Epithelial cell of proximal tubule (primary cell): ENCODE results near the gene WNT9A. TPM values are rescaled to one million over a fixed set of nuclear protein-coding genes. Genes with fewer than 3 reads are reported as not detected.
A peak's percentile ranks its signal among the peaks of the same experiment; 100 is the strongest.

Source experiments
- DNase-seq: peaks from one replicate; pipeline ENCODE4 v3.0.0-alpha.2; 2011; ENCODE audit warnings: low read depth
- H3K4me3 ChIP-seq: 2 replicates; pipeline ENCODE4 v1.5.1; 2011; ENCODE audit warnings: low read depth, mild to moderate bottlenecking, low read length
- total RNA-seq: library from RNA; depleted of rRNA; stranded (reverse); fragments of >200 nt; gene quantifications from 2 replicates; pipeline ENCODE4 v1.2.3, GENCODE V29; 2015
- TF ChIP-seq, protein P1 (sequence below): conservative IDR thresholded peaks from 2 replicates; pipeline ENCODE4 v1.5.1; 2012; ENCODE audit warnings: low read depth, mild to moderate bottlenecking, low read length

Gene WNT9A
- total RNA-seq, 1 donor from 2014 or later = 2.1 TPM

DNA sequence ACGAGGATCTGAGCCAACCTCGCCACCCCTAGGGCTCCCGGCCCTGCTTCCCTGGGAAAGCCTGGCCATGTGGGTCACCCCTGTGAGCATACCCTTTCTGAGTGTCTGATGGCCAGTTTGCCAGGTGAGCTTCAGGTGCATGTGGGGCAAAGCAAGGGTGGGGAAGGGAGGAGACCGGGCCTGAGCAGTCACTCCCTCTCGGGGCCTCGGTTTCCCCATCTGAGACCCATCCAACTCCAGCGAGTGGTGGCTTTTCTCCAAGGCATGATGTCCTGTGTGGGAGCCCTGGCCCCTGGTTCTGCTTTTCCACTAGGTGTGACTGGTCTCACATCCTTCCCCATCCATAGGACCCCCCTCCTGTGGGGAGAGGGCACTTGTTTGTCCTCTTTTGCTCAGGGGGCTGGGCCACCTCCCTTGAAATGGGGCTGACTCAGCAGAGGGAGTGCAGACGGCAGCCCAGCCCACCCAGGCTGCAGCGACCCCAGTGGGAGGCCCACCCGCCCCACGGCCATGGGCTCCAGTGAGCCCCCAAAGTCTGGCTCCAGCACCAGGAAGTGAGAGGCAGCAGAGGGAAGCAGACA lies 1.7 kb upstream of the WNT9A start:
- TF ChIP-seq, protein P1, sequence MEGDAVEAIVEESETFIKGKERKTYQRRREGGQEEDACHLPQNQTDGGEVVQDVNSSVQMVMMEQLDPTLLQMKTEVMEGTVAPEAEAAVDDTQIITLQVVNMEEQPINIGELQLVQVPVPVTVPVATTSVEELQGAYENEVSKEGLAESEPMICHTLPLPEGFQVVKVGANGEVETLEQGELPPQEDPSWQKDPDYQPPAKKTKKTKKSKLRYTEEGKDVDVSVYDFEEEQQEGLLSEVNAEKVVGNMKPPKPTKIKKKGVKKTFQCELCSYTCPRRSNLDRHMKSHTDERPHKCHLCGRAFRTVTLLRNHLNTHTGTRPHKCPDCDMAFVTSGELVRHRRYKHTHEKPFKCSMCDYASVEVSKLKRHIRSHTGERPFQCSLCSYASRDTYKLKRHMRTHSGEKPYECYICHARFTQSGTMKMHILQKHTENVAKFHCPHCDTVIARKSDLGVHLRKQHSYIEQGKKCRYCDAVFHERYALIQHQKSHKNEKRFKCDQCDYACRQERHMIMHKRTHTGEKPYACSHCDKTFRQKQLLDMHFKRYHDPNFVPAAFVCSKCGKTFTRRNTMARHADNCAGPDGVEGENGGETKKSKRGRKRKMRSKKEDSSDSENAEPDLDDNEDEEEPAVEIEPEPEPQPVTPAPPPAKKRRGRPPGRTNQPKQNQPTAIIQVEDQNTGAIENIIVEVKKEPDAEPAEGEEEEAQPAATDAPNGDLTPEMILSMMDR = no peak
- H3K4me3 ChIP-seq = no peak overlapping the region
- no peak for DNase-seq

DNA sequence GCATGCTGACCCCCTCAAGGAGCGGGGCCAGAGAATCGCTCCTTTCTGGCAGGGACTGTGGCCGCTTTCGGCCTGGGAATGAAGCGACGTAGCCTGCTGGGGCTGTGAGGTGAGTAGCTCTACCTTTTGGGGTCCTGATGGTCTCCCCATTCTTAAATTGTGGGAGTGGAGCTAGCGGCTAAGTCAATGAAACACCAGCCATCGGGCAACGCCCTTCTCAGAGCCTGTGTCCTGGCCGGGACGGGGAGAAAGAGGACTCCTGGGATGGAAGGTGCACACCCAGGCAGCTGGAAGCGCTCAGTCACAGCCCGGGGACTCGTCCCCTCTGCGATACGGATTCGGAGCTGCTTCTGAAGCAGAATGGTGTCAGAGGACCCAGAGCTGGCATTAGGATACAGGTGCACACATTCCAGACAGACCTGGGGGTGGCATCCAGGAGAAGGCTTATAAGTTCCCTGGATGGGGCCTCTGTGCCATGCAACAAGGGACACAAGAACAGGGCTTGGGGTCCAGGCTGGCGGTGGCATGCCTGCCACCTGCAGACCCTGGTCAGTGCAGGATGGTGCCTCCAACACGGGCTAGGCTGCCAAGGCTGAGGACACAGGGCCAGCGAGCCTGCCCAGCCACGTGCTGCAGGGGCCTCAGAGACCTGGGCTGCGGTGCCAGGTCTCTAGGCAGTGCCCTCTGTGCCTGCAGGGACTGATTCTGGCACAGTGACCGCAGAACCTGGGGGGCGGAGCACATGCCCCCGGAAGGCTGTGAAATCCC lies 945 bp upstream of the WNT9A start:
- no peak for DNase-seq

DNA sequence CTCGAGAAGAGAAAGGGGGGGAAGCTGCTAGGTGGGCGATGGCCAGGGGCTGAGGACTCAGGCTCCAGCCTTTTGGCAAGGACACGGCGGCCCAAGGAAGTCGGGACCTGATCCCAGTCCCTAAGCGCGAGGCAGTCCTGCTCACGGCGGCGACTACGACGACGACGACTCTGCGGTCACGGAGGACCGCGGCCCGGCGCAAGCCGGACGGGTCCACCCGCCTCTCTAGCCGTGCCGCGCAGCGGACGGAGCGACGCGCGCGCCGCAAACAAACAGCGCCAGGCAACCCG lies 401 bp downstream of the WNT9A start:
- DNase-seq = no peak
- TF ChIP-seq, protein P1 = no peak
- H3K4me3 ChIP-seq = peak overlapping the region; percentile 54

More for the DNA sequence above, 945 bp upstream of the WNT9A start:
- TF ChIP-seq, protein P1 = no peak
- H3K4me3 ChIP-seq = peak overlapping the region; percentile 40

DNA sequence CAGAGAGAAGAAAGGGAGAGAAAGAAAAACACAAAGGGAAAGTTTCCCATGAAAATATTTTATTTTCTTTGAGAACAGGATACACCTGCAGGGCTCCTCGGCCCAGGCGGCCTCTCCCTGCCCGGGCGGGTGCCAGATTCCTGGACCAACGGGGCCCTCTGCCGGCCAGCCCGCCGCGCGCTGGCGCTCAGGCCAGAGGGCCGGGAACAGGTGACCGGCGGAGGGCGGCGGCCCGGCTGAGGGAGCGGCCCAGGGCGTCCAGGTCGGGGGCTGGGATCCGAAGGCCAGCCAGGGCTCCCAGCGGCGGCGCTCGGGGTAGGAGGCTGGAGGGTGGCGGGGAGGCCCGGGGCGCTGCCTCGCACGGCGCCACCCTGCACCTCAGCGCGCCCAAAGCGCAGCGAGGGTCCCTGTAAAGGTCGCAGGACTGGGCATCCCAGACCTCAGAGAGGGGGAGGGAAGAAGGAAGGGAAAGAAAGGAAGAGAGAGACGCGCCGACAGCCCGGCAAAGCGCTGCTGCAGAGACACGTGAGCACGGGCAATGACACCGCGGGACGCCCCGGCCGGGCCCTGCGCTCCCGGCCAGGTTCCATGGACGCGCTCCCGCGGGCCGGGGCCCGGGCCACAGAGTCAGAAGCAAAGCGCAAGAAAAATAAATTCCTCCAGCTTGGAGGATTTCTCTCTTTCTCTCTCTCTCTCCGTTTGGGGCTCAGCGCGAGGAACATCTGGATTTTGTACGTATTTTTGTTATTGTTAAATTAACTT lies 927 bp downstream of the WNT9A start:
- TF ChIP-seq, protein P1 = peak; percentile 73
- peak overlapping the region; percentile 54 for H3K4me3 ChIP-seq
- peak; percentile 7 for DNase-seq

DNA sequence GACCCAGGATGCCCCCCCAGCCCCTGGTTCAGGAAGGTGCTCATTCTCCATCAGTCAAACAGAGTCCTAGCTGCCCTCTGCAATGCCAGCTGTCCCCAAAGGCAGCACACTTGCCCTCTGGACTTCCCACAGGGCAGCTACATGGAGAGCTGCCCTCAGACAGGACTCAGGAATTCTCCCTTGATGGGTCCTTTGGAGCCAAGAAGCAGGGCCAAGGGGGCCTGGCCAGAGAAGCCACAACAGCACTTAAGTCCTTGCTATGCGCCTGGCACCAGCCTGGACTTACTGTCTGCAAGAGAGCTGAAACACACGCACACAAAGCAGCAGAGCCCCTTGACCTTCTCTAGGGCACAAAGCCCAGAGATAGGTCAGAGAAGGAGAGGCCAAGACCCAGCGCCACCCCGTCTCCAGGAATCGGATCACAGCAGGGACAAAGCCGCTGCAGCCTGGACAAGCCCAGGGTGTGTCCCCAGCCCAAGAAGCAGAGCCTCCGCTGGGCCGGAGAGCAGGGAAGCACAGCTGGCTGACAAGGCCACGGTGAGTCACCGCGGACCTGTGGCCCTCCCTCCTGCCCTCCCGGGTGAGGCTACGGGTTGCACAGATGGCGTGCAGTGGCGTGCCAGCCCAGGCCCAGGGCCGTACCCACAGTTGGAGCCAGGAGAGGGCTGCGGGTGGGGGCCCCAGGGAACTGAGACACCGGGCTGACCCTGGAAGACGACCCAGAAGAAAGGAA lies 1.7 kb downstream of the WNT9A start:
- TF ChIP-seq, protein P1 = no peak
- peak overlapping the region; percentile 54 for H3K4me3 ChIP-seq
- peak; percentile 20 for DNase-seq

DNA sequence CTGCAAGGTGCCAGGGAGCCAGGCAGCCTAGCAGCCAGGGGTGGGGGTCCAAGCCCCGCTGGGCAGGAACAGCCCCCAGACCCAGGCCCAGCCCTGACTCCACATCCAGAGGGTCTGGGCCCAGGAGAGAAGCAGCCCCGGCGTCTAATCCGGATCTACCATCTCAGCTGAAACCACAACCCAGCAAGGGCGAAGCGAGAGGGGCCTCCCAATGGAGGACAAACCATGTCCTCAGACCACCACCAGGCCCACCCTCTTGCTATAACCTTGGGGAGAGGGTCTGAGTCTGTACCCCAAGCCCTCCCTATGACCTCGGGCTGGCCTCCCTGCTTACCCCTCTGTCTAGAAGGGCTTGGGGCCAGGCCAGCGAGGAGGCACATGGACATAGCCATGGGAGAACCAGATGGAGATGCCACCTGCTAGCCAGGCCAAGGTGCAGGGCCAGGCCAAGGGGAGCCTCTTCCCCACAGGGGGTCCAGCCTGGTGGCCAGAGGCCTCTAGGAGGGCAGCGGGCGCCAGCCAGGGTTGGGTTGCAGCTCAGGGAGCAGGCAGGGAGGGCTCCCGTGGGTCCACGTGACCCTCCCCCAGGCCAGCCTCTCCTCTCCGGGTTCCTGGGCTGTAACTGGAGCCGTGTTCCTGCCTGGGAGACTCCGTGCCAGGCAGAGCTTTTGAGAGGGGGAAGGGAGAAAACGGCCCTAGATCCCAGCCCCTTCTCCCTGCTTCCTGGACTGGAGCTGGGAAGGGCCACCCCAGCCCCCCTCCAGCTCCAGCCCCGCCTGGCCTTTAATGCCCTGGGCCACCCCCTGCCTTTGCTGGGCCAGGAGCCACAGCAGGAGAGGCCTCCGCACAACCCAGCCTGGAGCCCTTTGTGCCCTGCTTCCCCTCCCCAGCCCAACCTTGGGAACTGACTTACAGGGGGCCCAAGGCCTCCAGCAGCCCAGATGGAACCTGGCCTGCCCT lies 2.5 kb downstream of the WNT9A start:
- no peak overlapping the region for H3K4me3 ChIP-seq
- no peak for DNase-seq
- TF ChIP-seq, protein P1 = no peak
